SU-DHL-6 (cell line): ENCODE data around the gene LRRFIP2.

Source experiments
- H2AFZ ChIP-seq: fragments of 200-600 bp; sonication (generic); 2 replicates; pipeline ENCODE4 v1.6.1; 2014; ENCODE audit warnings: low read depth, mild to moderate bottlenecking, moderate library complexity, mixed read lengths, antibody characterized with exemption, low read length; ENCODE audit not compliant: severe bottlenecking
- H3F3A ChIP-seq: fragments of 200-600 bp; shearing (Covaris generic); 2 replicates; pipeline ENCODE4 v1.6.0; 2016; ENCODE audit warnings: antibody characterized with exemption, mild to moderate bottlenecking; ENCODE audit not compliant: insufficient read depth
- H3K27ac ChIP-seq: fragments of 200-600 bp; sonication (generic); 2 replicates; pipeline ENCODE4 v1.5.1; 2016; ENCODE audit warnings: low read depth, mild to moderate bottlenecking, low read length, moderate library complexity, mixed read lengths
- H3K27me3 ChIP-seq: fragments of 200-600 bp; sonication (generic), shearing (Covaris generic); 2 replicates; pipeline ENCODE4 v1.6.0; 2014; ENCODE audit warnings: mild to moderate bottlenecking, low read length
- H3K36me3 ChIP-seq: fragments of 200-600 bp; sonication (generic); 2 replicates; pipeline ENCODE4 v1.6.1; 2014; ENCODE audit warnings: mild to moderate bottlenecking, low read length, mixed read lengths
- H3K4me2 ChIP-seq: fragments of 300-600, 200-600 bp; shearing (Covaris generic), sonication (generic); 2 replicates; pipeline ENCODE4 v1.6.0; 2014; ENCODE audit warnings: low read length, low read depth, mild to moderate bottlenecking; ENCODE audit not compliant: poor library complexity, severe bottlenecking
- H3K4me3 ChIP-seq: fragments of 200-600 bp; sonication (generic); 2 replicates; pipeline ENCODE4 v1.5.1; 2014; ENCODE audit warnings: antibody characterized with exemption, low read length, mild to moderate bottlenecking, mixed read lengths; ENCODE audit not compliant: insufficient read depth, poor library complexity, severe bottlenecking
- H3K79me2 ChIP-seq: fragments of 200-600 bp; sonication (generic); 2 replicates; pipeline ENCODE4 v1.6.1; 2014; ENCODE audit warnings: mild to moderate bottlenecking, low read length, moderate library complexity; ENCODE audit not compliant: insufficient read depth
- H3K9ac ChIP-seq: fragments of 200-600 bp; sonication (generic); 2 replicates; pipeline ENCODE4 v1.7.0; 2014; ENCODE audit warnings: mild to moderate bottlenecking, low read length
- H3K9me2 ChIP-seq: fragments of 200-600 bp; sonication (generic); replicated peaks from 2 replicates; pipeline ENCODE4 v1.6.1; 2014; ENCODE audit warnings: low read length; ENCODE audit not compliant: insufficient read depth
- H3K9me3 ChIP-seq: fragments of 200-600 bp; sonication (generic); 2 replicates; pipeline ENCODE4 v1.6.1; 2014; ENCODE audit warnings: low read length, mixed read lengths; ENCODE audit not compliant: insufficient read depth
- H4K20me1 ChIP-seq: fragments of 200-600 bp; sonication (generic); 2 replicates; pipeline ENCODE4 v1.6.1; 2014; ENCODE audit warnings: low read depth, mild to moderate bottlenecking, antibody characterized with exemption, low read length, moderate library complexity, mixed read lengths
- CTCF ChIP-seq: fragments of 200-600 bp; sonication (generic); IDR thresholded peaks from one replicate; pipeline ENCODE4 v1.5.1; 2017; ENCODE audit warnings: antibody characterized with exemption, mild to moderate bottlenecking, low read length, moderate library complexity; ENCODE audit not compliant: insufficient read depth, poor library complexity, severe bottlenecking
- EZH2phosphoT487 ChIP-seq: fragments of 200-600 bp; sonication (generic), shearing (Covaris generic); conservative IDR thresholded peaks from 2 replicates; pipeline ENCODE4 v1.6.1; 2018; ENCODE audit warnings: mild to moderate bottlenecking, antibody characterized with exemption, low read length, moderate library complexity, mixed read lengths

The LRRFIP2 gene

GRCh38 chr3:37190667-37191066, 16.3 kb upstream of the LRRFIP2 start:
- TF ChIP-seq EZH2phosphoT487 (no peak), CTCF (no peak)
- Histone ChIP-seq H3K4me2 (no peak overlapping the region), H3K9me2 (no peaks in the 10 kb centered on the region), H3K9ac (no peak overlapping the region), H3K79me2 (no peaks in the 10 kb centered on the region), H4K20me1 (no peaks in the 10 kb centered on the region), H3K27ac (no peak overlapping the region), H2AFZ (no peak overlapping the region), H3K9me3 (no peaks in the 10 kb centered on the region), H3F3A (no peaks in the 10 kb centered on the region), H3K36me3 (no peaks in the 10 kb centered on the region), H3K4me3 (no peak overlapping the region), H3K27me3 (no peaks in the 10 kb centered on the region)

GRCh38 chr3:37189109-37189508, 14.7 kb upstream of the LRRFIP2 start:
- H4K20me1 ChIP-seq: no peaks in the 10 kb centered on the region
- H3K9me3 ChIP-seq: no peaks in the 10 kb centered on the region
- no peak overlapping the region for H3K27ac ChIP-seq

GRCh38 chr3:37183976-37184375, 9.6 kb upstream of the LRRFIP2 start:
- TF ChIP-seq CTCF: no peak
- no peak for TF ChIP-seq EZH2phosphoT487
- no peak overlapping the region for H2AFZ ChIP-seq

More at GRCh38 chr3:37189109-37189508, 14.7 kb upstream of the LRRFIP2 start:
- Histone ChIP-seq H3K27me3 (no peaks in the 10 kb centered on the region), H3F3A (no peaks in the 10 kb centered on the region), H3K4me2 (no peak overlapping the region), H3K79me2 (no peaks in the 10 kb centered on the region), H3K36me3 (no peaks in the 10 kb centered on the region), H3K4me3 (no peak overlapping the region), H3K9ac (no peak overlapping the region), H3K9me2 (no peaks in the 10 kb centered on the region), H2AFZ (no peak overlapping the region)
- TF ChIP-seq CTCF (no peak), EZH2phosphoT487 (no peak)

More at GRCh38 chr3:37183976-37184375, 9.6 kb upstream of the LRRFIP2 start:
- H3K9me2 ChIP-seq: no peaks in the 10 kb centered on the region
- H3K27me3 ChIP-seq: no peaks in the 10 kb centered on the region
- H3K79me2 ChIP-seq: 0 out of 2 replicates have a peak, but pooled peaks cover 4% of the 10 kb centered on the region
- no peak overlapping the region for H3K4me3 ChIP-seq
- no peaks in the 10 kb centered on the region for H3F3A ChIP-seq
- H3K4me2 ChIP-seq: no peak overlapping the region
- H4K20me1 ChIP-seq: no peaks in the 10 kb centered on the region; the same call in 1 of the 2 replicates
- no peaks in the 10 kb centered on the region for H3K9me3 ChIP-seq
- H3K27ac ChIP-seq: no peak overlapping the region
- H3K36me3 ChIP-seq: no peaks in the 10 kb centered on the region
- no peak overlapping the region for H3K9ac ChIP-seq
